ENCODE data around the gene DHX16.
"Not testable (repeated sequence)": the region's sequence is repeated elsewhere in the genome, so short reads cannot be mapped to it uniquely, and the experiment has no call there.

DHX16 gene

DNA sequence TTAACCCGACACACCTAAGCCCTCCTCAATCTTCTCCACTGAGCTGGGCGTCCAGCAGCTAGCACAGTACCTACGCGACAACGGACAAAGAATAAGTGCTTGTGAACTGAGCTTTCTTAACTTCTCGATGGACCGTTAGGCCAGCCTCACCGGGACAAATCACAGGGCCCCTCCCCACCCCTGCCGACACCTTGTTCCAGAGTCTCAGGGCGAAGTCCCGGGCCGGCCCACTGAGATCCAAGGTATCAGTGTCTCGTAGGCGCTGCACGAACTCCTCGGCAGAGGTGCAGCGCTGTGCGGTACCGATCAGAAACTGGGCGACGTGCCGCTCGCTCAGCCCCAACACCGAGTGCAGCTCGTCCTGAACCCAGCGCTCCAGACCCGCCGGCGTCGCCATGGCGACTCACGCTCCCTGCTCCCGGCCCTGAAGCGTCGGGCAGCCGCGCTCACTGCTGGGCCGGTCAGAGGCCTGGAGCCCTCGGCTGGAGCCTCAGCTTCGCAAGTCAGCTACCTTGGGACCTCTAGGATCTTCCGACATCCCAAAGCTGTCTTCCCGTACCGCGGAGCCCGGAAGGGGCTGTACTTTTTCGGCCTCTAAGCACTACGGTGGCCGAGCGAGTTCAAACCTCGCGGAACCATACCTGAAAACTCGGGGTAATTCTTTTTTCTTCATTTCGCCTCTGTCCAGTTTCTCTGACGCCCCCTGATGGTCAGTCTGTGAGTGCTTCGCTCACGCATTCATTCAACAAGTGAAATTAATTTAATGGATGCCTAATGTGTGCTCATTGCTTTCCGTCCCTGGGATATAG lies at the start of gene DHX16:
Gene DHX16, minus strand, starts transcription at position 562 of the 809 bp plus-strand sequence. Its CDS starts 165 bp downstream, at position 397.
- DNase-seq (ENCODE audit: low read depth, low spot score): peak; percentile 93
- peak within 1 kb of the TSS; percentile 59 for H3K27ac ChIP-seq

DNA sequence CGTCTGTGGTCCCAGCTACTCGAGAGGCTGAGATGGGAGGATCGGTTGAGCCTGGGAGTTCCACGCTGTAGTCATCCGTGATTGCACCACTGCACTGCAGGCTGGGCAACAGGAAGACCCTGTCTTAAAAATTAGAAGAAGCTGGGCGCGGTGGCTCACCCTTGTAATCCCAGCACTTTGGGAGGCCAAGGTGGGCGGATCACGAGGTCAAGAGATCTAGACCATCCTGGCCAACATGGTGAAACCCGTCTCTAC lies 49.1 kb upstream of the DHX16 start:
- peak overlapping the region; percentile 95 for H3K27ac ChIP-seq

DNA sequence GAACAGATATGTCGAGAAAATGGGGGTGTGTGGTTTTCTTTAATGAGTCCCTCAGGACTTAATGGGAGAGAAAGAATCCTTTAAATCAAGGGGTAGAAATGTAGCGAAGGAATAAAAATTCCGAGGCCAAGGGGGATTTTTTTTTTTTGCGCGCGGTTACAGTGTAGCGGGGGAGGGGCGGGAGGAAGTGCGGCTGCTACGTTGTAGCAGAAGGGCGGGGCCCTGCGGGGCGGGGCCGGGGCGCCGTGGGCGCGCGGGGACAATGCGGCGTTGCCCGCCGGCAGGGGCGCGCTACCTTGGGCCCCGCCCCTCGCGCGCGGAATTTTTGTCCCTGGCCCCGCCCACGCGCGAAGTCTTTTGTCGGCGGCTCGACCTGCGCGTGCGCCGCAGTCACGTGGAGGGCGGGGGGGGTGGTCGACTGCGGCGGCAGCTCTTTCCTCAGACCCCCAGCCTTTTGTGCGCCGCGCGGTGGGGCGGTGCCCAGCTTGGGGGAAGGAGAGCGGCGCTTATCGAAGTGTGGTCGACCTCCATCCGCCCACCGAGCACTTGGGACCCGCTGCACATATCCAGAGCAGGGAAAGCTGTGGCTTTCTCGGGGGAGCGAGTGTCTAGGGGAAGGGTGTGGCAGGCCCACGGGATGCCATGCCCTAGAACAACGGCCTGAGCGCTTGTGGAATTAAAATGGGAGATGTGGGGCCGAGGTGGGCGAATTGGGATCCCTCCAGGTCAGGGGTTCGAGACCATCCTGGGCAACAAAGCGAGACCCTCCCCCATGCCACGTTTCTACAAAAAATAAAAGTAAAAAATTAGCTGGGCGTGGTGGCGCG lies 48.6 kb upstream of the DHX16 start:
- DNase-seq (ENCODE audit: low read depth, low spot score): no peak
- H3K27ac ChIP-seq: peak overlapping the region; percentile 95

More for the DNA sequence above, 49.1 kb upstream of the DHX16 start:
- not testable (repeated sequence) for DNase-seq (ENCODE audit: low read depth, low spot score)

DNA sequence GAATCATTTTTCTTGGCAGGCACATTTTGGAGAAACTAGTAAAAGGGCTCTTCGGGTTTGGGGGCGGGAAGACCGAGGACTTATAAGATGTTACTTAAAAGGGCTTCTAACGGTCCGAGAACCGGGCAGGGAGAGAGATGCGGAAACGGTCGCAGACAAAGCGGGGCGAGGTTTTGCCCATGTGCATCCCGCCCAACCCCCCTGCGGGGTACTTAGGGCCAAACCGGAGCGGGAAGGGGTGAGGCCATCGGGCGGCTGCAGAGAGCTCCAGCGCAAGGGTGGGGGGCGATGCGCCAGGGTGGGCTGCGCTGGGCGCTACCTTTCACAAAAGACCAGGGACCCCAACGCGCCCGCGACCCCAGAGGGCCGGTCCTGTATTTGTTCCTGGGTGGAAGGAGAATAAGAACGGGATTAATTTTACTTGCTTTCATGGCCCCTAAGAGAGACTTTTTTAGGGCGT lies 48.0 kb upstream of the DHX16 start:
- DNase-seq (ENCODE audit: low read depth, low spot score): no peak
- H3K27ac ChIP-seq: peak overlapping the region; percentile 95

DNA sequence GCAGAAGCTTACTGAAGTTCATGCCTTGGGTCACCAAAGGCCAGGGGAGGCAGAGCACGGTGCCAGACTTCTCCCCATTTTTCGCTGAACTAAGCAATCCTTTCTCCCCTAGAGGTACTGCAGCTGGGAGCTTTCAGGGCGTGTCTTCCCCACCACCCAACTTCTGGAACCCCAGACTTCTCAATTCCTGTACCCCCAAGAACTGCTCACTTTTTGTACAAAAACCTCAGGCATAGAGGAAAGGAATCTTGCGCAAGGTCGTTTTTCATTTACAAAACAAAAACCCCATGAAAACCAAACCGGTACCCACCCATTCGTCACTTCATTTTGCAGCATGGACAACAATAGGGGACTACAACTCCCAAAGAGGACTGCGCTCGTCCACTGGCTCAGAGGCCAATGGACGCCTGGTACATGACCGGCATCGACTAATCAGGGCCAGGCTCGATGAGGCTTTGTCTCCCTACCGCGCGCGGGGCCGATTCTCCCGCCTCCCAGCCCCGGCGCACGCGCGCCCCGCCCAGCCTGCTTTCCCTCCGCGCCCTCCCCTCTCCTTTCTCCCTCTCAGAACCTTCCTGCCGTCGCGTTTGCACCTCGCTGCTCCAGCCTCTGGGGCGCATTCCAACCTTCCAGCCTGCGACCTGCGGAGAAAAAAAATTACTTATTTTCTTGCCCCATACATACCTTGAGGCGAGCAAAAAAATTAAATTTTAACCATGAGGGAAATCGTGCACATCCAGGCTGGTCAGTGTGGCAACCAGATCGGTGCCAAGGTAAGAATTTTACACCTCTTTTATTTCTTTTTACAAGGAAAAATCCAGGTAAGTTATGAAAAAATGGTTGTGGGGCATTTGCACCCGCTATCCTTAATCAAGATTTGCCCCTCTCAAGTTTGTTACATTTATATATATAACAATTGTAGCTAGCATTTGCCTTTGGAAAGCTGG lies 47.3 kb upstream of the DHX16 start, which contains the start of gene TUBB:
Gene TUBB, plus strand, starts transcription at position 562 of the 947 bp plus-strand sequence. Its CDS starts 155 bp downstream, at position 717.
- DNase-seq (ENCODE audit: low read depth, low spot score): peak; percentile 88
- H3K27ac ChIP-seq: peak within 1 kb of the TSS; percentile 95

DNA sequence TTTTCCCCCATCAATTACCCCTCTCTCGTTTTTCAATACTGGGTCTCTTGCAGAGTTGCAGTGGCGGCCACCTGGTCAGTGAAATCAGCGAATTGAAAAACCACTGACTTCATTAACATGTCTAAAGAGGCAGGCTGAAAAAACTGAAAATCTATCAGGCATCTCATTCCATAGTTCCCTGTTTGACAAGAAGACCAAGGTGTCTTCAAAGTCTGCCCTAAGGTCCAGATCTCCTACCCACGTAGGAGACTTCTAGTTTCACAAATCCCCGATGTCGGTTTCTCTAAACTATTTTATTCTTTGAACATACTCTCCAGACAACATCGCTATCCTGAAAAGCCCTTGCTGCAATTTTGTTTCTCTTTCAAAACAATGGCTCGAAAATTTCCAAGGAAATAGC lies 46.5 kb upstream of the DHX16 start:
- peak overlapping the region; percentile 95 for H3K27ac ChIP-seq
- no peak for DNase-seq (ENCODE audit: low read depth, low spot score)

DNA sequence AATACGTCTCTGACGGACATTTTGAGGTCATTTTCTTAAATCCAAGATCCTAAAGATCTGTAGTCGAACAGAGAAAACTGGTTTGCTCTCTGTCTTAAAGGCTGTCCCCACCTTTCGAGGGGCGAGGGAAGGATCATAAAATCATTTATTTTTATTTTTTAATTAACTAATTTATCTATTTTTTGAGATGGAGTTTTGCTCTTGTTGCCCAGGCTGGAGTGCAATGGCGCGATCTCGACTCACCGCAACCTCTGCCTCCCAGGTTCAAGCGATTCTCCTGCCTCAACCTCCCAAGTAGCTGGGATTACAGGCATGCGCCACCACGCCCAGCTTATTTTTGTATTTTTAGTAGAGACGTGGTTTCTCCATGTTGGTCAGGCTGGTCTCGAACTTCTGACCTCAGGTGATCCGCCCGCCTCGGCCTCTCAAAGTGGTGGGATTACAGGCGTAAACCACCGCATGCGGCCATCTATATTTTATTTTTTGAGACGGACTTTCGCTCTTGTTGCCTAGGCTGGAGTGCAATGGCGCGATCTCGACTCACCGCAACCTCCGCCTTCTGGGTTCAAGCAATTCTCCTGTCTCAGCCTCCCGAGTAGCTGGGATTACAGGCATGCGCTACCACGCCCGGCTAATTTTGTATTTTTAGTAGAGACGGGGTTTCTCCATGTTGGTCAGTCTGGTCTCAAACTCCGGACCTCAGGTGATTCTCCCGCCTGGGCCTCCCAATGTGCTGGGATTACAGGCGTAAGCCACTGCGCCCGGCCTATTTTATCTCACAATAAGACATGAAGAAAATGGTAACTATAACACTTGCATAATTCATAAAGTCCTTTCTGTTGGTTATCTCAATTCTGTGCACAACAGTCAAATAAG lies 45.3 kb upstream of the DHX16 start:
- not testable (repeated sequence) for DNase-seq (ENCODE audit: low read depth, low spot score)
- H3K27ac ChIP-seq: peak overlapping the region; percentile 95

DNA sequence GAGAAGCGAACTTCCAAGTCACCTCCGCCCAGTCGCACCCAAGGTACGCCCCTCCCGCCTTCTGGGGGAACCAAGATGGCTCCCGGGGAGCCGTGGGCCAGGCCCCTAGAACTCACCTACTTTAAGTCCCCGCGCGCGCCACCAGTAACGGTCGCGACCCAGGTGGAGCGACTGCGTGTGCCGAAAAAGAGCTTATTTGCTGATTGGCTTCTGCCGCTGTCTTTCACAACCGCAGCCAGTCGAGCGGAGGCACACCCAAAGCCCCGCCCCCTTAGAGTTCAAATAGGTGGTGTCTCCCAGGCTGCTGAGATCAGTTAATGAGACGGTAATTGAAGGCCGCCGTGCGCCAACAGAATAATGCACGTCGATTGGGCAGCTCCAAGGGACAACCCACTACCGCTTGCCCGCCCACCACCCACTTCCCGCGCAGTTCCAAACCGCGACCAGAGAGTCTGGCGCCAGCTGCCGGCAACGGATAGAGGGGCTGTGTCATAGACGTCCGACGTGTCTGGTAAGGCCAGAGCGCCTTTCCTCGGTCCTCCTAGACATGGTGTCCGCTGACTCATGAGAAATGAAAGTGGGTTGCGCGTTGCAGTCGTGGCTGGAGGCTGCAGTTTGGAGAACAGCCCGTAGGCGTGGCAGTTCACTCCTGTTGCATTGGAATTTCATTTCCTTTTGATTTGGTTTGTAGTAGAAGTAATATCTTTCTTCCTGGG lies 44.5 kb upstream of the DHX16 start, which contains the start of gene MDC1:
Gene MDC1, minus strand, starts transcription at position 153 of the 716 bp plus-strand sequence. CDS start 2,106 bp downstream, outside the sequence.
- DNase-seq (ENCODE audit: low read depth, low spot score): peak; percentile 100
- H3K27ac ChIP-seq: peak within 1 kb of the TSS; percentile 95

DNA sequence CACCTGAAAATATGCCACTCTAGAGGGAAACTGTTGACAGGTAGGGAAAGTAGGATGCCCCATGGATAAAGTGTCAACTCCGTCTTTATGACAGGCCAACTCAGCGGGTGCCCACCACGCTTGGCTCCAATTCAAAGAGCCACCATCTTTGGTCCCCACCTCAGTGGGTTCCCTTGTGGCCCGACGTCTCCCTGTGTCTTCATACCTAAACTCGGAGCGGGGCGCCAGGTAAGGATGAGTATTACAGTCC lies 44.0 kb upstream of the DHX16 start:
- DNase-seq (ENCODE audit: low read depth, low spot score): no peak
- H3K27ac ChIP-seq: peak overlapping the region; percentile 95

DNA sequence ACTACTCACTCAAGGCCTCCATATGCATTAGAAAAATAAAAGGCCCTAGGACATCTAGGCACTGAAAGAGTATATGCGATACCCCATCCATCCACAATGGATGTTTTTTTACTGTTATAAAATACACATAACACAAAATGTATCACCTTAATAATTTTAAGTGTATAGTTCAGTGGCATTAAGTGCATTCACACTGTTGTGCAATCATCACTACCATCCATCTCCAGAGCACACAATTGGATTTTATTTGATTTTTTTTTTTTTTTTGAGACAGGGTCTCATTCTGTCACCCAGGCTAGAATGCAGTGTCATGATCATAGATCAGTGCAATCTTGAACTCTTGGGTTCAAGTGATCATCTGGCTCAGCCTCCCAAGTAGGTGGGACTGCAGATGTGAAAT lies 41.5 kb upstream of the DHX16 start:
- DNase-seq (ENCODE audit: low read depth, low spot score): no peak
- no peak overlapping the region for H3K27ac ChIP-seq

DNA sequence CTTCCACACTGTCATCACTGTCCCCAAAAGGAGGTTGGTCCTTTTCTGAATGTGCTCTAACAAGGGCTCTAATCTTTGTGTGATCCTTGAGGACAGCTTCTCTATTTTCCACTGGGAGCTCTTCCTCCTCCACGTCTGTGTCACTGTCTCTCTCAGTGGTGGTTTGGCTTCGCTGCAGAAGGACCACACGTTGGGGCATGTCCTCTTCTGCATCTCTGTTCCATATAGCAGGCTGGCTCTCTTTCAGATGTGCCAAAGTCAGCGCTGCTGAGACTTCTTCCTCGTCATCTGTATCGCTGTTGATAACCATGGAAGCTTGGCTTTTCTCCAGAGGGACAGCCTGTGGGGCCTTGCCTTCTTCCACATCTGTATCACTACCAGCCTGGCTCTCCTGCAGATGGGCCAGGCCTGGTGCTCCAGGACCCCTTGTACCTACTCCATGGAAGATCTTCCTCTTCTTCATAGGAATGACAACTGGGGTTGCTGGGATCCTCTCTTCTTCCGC lies 39.7 kb upstream of the DHX16 start:
- H3K27ac ChIP-seq: no peak overlapping the region
- DNase-seq (ENCODE audit: low read depth, low spot score): no peak

DNA sequence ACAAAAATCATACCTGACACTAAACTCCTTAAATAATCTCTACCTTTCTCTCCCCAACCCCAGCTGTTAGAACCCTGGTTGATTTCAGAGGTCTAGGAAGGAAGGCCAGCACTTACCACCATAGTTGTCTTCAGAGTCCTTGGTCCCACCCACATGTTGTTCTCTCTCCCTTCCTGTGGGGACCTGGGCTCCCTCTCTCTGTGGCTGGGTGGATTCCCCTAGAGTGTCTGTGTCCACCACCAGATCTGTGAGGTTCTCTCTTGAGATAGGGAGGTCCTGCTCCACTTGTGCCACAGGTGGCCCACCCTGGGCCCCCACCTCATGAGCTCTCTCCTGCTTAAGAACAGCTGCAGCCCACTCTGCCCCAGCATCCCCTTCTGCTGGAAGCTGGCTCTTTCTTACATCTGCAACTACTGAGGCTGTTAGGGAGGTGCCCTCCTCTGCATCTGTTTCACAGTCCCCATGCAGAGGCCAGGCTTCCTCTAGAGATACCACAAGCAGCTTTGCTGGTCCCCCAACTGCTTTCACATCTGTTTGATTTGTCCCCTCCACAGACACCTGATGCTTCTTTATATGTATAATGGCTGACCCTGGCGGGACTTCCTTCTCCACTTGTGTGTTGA lies 39.1 kb upstream of the DHX16 start:
- H3K27ac ChIP-seq: no peak overlapping the region
- DNase-seq (ENCODE audit: low read depth, low spot score): no peak

DNA sequence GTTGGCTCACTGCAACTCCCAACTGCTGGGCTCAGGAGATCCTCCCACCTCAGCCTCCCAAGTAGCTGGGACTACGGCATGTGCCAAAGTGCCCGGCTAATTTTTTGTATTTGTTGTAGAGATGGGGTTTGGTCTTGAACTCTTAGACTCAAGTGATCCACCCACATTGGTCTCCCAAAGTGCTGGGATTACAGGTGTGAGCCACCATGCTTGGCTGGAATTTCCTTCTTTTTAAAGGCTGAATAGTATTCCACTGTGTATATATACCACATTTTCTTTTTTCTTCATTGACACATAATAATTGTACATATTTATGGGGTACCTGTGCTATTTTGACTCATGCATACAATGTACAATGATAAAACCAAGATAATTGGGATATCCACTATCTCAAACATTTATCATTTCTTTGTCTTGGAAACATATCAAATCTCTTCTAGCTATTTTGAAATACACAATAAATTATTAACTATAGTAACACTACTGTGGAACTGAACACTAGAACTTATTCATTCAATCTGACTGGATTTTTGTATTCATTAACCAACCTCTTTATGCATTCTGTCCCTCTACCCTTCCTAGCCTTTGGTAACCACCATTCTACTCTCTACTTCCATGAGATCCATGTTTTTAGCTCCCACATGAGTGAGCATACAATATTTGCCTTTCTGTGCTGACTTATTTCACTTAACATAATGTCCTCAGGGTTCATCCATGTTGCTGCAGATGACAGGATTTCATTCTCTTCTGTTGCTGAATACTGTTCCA lies 36.5 kb upstream of the DHX16 start:
- H3K27ac ChIP-seq: no peak overlapping the region
- DNase-seq (ENCODE audit: low read depth, low spot score): no peak

DNA sequence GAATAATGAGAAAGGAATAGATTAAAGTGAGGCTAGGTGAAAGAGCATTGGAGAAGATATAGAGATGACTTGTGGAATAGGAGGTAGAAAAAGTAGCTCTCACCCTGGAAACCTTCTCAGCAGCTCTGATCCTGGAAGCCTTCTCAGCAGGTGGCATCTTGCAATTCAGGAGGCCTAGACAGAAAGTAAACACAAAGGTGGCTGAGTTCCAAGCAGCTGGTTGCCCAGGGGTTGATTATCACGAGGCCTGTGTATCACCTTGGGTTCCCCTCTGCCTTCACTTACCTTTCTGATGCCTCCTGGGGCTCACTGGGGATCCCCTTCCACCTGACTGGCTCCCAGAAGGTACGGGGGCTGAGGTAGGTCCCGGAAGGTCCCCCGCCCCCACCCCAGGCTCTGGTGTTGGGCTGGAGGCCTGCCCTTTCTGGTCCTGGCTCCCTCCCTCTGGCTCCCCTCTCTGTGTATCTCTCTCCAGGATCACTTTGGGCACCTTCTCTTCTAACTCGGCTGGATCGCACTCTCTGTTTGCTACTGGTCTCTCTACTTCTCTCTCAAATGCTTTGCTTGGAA lies 34.6 kb upstream of the DHX16 start:
- DNase-seq (ENCODE audit: low read depth, low spot score): no peak
- H3K27ac ChIP-seq: no peak overlapping the region

DNA sequence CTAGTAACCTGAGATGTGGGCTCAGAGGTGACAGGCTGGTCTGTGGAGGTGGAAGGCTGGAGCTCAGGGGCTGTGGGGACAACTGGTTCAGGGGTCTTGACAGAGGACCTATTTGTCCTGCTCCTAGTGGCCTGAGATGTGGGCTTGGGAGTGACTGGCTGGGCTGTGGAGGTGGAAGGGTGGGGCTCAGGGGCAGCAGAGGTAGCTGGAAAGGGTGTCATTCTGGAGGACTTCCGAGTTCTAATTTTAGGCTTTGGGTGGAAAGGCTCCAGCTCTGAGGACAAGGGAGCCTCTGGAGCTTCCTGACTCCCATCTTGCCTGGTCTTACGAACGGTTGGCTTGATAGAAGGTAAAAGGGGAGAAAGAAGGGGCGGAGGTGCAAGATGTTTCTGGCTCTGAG lies 32.8 kb upstream of the DHX16 start:
- DNase-seq (ENCODE audit: low read depth, low spot score): no peak
- no peak overlapping the region for H3K27ac ChIP-seq

DNA sequence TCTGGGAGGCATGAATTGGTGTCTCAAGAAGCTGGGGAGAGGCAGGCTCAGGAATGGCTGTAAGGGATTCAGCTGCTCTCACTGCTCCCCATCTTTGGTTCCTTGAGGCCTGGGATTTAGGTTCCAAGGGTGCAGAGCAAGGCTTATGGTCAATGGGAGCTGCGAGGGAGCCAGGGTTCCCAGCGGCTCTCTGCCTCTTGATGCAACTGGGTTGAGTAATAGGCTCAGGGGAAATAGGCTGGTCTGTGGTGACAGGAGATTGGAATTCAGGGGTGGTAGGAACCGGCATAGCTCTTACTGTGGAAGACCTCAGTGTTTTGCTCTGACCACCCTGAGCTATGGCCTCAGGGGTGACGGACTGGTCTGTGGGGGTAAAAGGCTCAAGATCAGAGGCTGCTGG lies 31.0 kb upstream of the DHX16 start:
- DNase-seq (ENCODE audit: low read depth, low spot score): no peak
- no peak overlapping the region for H3K27ac ChIP-seq

DNA sequence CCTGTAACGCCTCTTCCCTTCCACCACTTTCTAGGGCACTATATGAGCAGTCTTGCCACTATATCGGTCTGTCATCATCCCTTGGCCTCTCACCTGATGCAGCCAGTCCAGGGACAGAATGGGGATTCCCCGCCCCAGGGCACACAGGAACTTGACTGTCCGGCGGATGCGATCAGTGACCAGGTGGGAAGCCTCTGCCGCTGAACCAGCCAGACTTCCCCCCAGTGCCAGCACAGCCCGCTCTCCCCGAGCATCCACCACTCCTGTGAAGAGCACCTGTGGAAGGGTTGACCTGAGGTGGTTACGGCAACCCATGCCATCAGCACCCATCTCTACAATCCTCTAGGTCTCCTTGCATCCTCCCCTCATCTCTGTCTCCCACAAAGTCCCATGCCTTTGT lies 30.2 kb upstream of the DHX16 start:
- DNase-seq (ENCODE audit: low read depth, low spot score): no peak
- H3K27ac ChIP-seq: no peak overlapping the region
